ENCODE data around the gene MUC2. TPM values are rescaled to one million over a fixed set of nuclear protein-coding genes. Genes with fewer than 3 reads are reported as not detected.

MUC2 gene
- polyA plus RNA-seq, 3 donors: not detected

- Histone ChIP-seq H4K20me1 (ENCODE audit: insufficient read depth, low read length) (no peaks in the 10 kb centered on the region), H3K36me3 (replicated peaks in 1 of 2; ENCODE audit: control insufficient read depth in 1 of 2, insufficient read depth in 2 of 2, low read length in 2 of 2) (no peaks in the 10 kb centered on the region), H3K79me2 (ENCODE audit: insufficient read depth, low read length) (no peaks in the 10 kb centered on the region), H2AFZ (ENCODE audit: insufficient read depth, low read depth, low read length, poor library complexity, severe bottlenecking) (no peak overlapping the region), H3K4me2 (replicated peaks; ENCODE audit: extremely low read depth, low read length, poor library complexity, severe bottlenecking) (no peak overlapping the region), H3K27me3 (ENCODE audit: control insufficient read depth in 2 of 2, insufficient read depth in 2 of 2, low read length in 2 of 2) (no peaks in the 10 kb centered on the region), H3K4me1 (ENCODE audit: control insufficient read depth in 1 of 2, insufficient read depth in 2 of 2, low read length in 2 of 2) (no peaks in the 10 kb centered on the region), H3K9ac (ENCODE audit: insufficient read depth, low read length, poor library complexity, severe bottlenecking) (no peak overlapping the region), H3K4me3 (replicated peaks in 1 of 3; ENCODE audit: low read depth in 2 of 3, low read length in 3 of 3) (no peak overlapping the region), H3K27ac (ENCODE audit: low read depth in 1 of 2, low read length in 2 of 2) (no peak overlapping the region), H3K9me3 (replicated peaks in 1 of 2; ENCODE audit: control insufficient read depth in 1 of 2, insufficient read depth in 1 of 2, low read length in 2 of 2) (peaks cover 0 to 7% of the 10 kb centered on the region in 2 donors)
- Mint-ChIP-seq H3K4me3 (no peak overlapping the region), H3K27me3 (ENCODE audit: low read depth in 3 of 3) (peaks cover 1 to 8% (median 2%) of the 10 kb centered on the region in 3 donors), H3K4me1 (no peaks in the 10 kb centered on the region), H3K9me3 (peaks cover 0 to 4% (median 0%) of the 10 kb centered on the region in 7 donors), H3K36me3 (no peaks in the 10 kb centered on the region), H3K27ac (peak overlapping the region in 1 of 7 donors; percentile 50)
- no peak for DNase-seq
- 94% methylated on average over 22 of the region's 39 CpGs for WGBS (ENCODE audit: insufficient coverage)
- intact Hi-C loops (cut with micrococcal nuclease): no loop called here
- TF ChIP-seq CTCF (IDR thresholded peaks at IDR 0.05): no peak
Measured at GRCh38 chr11:1109918-1110705, 35.4 kb downstream of the MUC2 start.

GRCh38 chr11:1111545-1112212, 37.0 kb downstream of the MUC2 start:
- no peaks in the 10 kb centered on the region for H3K4me1 ChIP-seq (ENCODE audit: control insufficient read depth in 1 of 2, insufficient read depth in 2 of 2, low read length in 2 of 2)
- no peaks in the 10 kb centered on the region for H3K79me2 ChIP-seq (ENCODE audit: insufficient read depth, low read length)
- H3K9me3 Mint-ChIP-seq: peaks cover 0 to 4% (median 0%) of the 10 kb centered on the region in 7 donors
- H3K4me3 Mint-ChIP-seq: no peak overlapping the region
- no peak for TF ChIP-seq CTCF (IDR thresholded peaks at IDR 0.05)
- intact Hi-C loops (cut with micrococcal nuclease): no loop called here
- 92% methylated on average over 10 of the region's 10 CpGs for WGBS (ENCODE audit: insufficient coverage)
- no peak overlapping the region for H3K4me2 ChIP-seq (replicated peaks; ENCODE audit: extremely low read depth, low read length, poor library complexity, severe bottlenecking)
- no peaks in the 10 kb centered on the region for H3K36me3 Mint-ChIP-seq
- H3K27ac Mint-ChIP-seq: no peak overlapping the region
- no peak overlapping the region for H3K4me3 ChIP-seq (replicated peaks in 1 of 3; ENCODE audit: low read depth in 2 of 3, low read length in 3 of 3)
- no peaks in the 10 kb centered on the region for H3K27me3 ChIP-seq (ENCODE audit: control insufficient read depth in 2 of 2, insufficient read depth in 2 of 2, low read length in 2 of 2)
- H3K36me3 ChIP-seq (replicated peaks in 1 of 2; ENCODE audit: control insufficient read depth in 1 of 2, insufficient read depth in 2 of 2, low read length in 2 of 2): no peaks in the 10 kb centered on the region
- no peaks in the 10 kb centered on the region for H3K4me1 Mint-ChIP-seq
- DNase-seq: no peak
- H3K27ac ChIP-seq (ENCODE audit: low read depth in 1 of 2, low read length in 2 of 2): no peak overlapping the region
- H3K9ac ChIP-seq (ENCODE audit: insufficient read depth, low read length, poor library complexity, severe bottlenecking): no peak overlapping the region
- no peaks in the 10 kb centered on the region for H4K20me1 ChIP-seq (ENCODE audit: insufficient read depth, low read length)
- peaks cover 1 to 7% (median 2%) of the 10 kb centered on the region in 3 donors for H3K27me3 Mint-ChIP-seq (ENCODE audit: low read depth in 3 of 3)
- H3K9me3 ChIP-seq (replicated peaks in 1 of 2; ENCODE audit: control insufficient read depth in 1 of 2, insufficient read depth in 1 of 2, low read length in 2 of 2): peaks cover 0 to 7% of the 10 kb centered on the region in 2 donors
- no peak overlapping the region for H2AFZ ChIP-seq (ENCODE audit: insufficient read depth, low read depth, low read length, poor library complexity, severe bottlenecking)

Data from CD14-positive monocyte (primary cell).